HG02678 (cell line): ENCODE data around the gene TMEM255B.
"Not testable (repeated sequence)": the region's sequence is repeated elsewhere in the genome, so short reads cannot be mapped to it uniquely, and the experiment has no call there.

Source experiments
- ATAC-seq: cut with Tn5 transposase; IDR thresholded peaks from one replicate; pipeline ENCODE4 v1.9.1; 2021; ENCODE audit warnings: mild to moderate bottlenecking, moderate library complexity; ENCODE audit not compliant: unreplicated experiment

TMEM255B gene

DNA sequence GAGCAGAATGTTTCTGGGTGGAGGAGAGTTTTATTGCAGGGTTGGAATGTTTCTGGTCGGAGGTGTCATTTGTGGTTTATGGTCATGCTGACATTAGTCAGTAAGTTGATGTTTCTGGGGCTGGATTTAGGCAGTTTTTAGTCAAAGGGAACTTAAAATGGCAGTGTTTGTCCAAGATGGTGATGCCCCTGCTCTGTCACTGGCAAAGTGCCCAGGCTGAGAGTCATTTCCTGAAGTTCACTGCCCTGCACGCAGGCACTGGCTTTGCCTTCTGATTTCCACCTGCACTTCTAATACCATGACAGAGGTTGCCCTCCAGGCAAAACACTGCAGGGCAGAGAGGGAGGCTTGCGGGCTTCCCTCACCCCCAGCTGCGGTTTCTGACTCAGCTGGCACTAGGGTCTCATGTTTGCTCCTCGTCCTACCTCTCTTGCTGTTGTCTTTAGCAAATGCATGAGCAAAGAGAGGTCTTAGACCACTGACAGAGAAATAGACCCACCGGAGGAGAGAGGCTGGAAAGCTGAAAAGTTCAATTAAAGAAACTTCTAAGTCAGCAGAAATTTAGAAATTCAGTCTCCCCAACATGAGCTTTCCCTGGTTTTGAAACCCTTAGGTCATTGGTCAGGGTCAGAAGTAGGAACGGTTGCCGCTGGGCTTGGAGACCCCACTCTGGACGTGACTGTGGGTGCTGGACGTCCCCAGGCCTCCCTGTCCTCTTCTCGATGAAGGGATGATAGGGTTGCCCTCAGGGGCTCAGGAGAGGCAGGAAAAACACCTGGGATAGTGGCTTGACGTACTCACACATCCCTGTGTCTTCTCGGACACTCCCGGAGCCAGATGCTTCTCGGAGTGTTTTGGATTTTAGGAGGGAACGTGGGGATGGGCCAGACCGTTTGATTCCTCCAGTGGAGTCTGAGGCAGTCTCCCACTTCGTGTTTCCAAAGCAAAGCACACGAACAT is 26.3 kb downstream of the TMEM255B start:
- no peak for ATAC-seq

DNA sequence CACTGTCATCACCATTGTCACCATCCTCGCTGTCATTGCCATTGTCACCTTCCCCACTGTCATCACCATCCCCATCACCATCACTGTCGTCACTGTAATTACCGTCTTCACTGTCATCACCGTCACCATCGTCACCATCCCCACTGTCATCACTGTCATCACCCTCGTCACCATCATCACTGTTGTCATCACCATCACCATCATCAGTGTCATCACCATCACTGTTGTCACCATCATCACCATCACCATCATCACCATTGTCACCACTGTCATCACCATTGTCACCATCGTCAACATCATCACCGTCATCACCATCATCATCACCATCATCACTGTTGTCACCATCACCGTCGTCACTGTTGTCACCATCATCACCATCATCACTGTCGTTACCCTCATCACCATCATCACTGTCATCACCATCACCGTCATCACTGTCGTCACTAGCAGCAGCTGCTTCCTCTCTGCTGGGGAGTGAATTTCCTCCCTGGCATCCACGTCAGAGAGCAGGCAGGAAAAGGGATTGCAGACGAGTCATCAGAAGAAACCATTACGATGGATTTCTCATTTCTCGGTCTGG is 27.3 kb downstream of the TMEM255B start:
- ATAC-seq, result no peak

DNA sequence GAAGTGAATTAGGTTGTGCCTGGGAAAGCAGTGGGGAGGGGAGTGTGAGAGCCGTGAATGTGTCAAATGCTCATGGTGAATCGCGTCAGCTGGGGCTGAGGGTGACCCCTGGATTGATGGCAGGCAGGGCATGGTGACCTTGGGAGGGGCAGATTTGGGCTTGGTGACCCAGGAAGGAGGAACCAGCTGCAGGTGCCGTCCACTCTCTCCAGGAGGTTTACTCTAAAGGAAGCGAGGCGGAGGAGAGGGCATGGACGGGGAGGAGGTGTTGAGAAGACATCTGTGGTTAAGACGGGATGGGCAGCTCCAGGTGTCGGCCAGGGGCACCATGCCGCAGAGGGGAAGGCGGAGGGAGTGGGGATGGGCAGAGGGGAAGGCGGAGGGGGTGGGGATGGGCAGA is 28.7 kb downstream of the TMEM255B start:
- ATAC-seq, result no peak

DNA sequence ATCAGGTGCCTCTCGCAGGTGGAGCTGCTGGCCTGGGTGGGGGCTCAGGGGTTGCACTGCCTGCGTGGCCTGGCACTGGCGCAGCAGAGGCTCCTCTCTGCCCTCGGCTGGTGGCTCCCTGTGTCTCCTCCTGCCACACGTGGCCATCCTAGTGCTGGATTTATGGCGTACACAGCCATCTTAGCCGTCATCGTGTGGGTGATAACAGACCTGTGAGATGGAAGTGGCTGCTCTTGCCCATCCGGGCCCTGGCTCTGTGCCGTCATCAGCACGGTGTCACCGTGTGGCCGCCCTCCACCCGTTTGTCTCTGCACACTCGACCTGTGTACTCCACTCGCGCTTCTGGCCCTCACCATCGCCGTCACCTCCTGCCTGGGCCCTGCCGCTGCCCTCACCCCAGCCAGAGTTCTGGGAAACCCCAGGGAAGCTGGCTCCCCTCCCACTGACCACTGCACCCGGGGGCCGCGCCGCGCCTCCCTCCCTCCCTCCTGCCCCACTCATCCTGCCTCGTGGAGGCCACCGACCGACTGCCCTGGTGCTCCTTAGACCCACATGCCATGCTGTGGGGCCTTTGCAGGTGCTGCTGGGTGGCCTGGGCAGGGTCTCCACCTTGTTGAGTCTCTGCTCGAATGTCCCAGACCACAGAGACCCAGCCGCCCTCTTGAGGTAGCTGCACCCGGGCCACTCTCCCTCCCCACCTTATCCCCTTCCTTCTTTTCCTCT is 29.5 kb downstream of the TMEM255B start:
- ATAC-seq, result no peak

DNA sequence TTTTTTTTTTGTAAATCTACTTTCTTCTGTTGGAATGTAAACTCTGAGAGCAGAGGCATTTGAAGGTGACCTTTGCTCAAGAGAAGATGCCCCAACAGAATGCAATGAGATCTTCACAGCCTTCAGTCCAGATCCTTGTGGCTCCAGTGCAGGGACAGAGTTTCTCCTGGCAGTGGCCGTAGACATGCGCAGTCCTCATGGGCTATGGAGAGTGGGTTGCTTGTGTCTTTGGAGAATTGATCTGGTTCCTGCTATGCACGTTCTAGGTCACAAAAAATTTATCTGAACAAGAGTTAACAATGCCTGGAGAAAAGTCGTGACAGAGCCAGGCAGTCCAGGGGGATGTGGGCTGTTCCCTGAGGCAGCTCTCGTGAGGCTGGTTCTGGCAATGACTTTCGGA is 30.1 kb downstream of the TMEM255B start:
- no peak for ATAC-seq

DNA sequence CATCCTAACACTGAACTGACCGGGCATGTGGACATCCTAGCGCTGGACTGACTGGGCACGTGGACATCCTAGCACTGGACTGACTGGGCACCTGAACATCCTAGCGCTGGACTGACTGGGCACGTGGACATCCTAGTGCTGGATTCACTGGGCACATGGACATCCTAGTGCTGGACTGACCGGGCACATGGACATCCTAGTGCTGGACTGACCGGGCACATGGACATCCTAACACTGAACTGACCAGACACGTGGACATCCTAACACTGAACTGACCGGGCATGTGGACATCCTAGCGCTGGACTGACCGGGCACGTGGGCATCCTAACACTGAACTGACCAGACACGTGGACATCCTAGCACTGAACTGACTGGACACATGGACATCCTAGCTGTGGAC is 30.9 kb downstream of the TMEM255B start:
- not testable (repeated sequence) for ATAC-seq

DNA sequence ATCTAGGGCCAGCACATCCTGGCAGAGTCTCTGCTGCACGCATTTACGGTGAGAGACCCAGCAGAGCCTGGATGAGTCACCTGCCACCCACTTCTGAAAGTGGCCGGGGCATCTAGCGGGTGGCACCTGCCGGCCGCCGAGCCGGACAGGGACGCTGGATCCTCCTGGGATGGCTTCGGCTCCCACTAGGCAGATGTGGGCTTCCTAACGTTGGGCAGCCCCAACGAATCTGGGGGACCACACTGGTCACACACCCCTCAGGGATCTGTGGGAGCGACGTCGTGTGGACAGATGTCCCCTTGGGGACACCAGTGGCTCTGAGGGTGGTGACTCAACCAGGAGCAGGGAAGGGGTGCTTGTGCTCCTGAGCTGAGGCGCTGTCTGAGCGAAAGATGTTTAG is 32.2 kb downstream of the TMEM255B start:
- ATAC-seq, result no peak

DNA sequence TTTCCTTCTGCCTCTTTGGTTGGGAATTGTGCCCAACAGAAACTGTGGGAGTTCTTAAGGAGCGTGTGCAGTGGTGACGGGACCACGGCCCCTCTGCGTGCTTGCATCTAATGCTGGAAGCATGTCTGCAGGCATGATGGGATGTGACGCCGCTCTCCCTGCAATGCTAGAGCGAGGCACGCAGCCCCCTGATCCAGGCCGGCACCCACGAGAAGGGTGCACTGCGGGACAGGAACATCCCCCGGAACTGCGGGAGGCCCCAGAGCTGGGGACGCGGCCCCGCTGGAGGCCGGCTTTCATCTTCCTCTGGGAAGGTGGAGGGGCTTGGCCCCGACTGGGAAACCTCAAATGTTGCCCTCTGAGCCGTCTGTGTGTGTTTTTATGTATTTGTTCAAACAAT is 32.7 kb downstream of the TMEM255B start:
- no peak for ATAC-seq

DNA sequence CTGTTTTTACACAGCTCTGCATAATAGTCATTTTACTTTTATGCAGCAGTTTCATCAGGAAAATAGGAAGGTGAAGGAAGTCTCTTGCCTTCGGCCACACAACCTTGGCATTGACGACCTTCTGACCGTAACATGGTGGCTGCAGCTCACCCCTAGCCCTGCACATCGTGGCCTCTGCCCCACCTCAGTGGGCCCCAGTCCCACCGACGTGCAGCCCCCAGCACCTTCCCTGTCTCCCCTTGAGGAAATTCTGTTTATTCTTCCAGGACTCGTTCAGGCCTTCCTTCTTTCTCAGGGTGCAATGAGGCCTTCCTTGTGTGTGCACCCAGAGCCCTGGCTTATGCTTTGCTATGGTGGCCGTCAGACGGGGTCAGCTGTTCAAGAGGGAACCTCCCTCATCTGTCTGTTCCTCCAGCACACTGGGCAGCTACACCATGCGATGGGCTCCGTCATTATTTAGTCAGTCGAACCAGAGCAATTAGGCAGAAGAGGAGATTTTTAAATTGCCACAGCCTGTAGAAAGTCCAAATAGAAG is 33.3 kb downstream of the TMEM255B start:
- ATAC-seq, result no peak

DNA sequence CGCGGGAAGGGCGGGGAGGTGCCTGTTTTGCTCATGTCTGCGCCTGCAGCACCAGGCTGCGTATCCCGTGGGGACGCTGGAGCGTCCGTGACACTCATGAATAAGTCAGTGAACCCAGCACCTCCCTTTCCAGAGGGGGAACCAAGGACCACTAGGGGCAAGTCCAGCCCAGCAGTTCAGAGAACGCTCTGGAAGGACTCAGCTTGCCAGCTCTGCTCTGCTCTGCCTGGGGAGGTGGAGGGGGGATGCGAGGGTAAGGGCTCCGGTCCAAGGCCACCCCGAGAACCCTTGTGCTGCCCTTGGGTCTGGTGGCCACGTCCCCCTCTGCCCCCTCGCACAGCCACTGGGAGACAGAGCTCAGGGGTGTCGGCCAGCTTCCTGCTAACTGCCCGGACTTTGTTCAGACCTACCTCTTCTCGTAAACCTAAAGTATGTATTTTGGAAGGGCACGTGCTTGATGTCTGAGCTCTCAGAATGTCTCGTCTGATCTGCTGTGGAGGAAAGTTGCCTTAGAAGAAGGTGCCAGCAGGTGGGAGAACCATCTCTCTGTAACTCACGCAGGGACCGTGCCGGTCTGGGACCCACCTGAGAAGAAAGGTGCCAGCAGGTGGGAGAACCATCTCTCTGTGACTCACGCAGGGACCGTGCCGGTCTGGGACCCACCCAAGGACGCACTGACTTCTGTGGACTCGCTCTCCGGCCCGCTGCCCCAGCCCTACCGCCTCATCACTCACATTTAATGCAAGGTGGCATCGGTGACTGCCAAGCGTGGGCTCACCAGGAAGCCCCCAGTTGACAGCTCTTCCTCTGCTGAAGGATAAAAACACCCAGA is 34.1 kb downstream of the TMEM255B start:
- no peak for ATAC-seq

DNA sequence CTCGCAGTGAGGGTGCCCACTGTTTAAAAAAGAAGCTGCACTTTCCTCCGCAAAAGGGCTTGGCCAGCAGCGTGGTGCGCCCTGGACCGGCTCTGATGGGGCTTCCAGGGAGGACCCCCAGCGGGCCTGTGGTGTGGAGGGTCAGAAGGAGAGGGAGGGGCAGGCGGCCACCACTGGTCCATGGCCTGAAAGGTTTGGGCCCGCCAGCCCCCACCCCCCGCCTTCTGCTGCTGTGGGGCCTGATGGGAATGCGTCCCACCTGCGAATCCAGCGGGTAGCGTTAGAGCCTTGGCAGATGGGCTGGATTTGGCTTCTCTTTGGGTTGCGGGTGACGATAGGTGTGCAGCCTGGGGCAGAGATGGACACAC is 34.7 kb downstream of the TMEM255B start:
- no peak for ATAC-seq

DNA sequence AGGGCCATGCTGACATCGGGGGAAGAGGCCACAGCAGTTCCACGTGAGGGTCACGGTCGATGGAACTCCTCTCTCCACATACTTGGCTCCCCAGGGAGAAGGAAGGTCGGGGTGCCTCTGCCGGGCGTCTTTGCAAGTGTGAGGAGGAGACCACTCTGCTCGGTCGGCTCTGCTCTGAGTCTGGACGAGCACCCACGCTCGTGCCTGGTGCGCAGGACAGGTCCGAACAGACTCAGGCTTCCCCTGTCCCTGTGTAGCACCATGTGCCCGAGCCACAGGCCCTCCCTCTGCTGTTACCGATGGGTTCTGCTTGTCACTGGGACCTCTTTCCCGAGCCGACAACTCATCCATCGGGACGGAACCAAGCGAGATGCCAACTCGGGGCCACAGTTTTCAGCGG is 35.1 kb downstream of the TMEM255B start:
- ATAC-seq, result no peak

DNA sequence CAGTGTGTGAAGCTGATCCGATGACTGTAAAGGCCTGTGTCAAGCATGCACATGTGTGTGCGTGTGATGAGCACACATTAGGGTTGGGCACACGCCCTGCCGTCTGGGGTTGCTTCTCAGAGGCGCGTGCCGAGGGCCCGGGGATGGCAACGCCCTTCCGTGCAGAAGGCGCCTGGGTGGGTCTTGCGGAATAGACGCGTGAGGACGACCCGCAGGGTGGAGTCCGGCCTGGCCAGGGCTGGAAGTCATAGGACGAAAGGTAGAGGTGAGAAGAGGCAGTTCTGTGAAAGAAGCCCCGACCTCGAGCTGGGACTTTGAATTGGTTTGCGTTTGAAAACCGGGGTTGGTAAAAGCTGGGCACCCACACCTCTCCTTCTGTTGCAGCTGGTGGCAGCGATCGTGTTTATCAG is 35.7 kb downstream of the TMEM255B start:
- no peak for ATAC-seq

DNA sequence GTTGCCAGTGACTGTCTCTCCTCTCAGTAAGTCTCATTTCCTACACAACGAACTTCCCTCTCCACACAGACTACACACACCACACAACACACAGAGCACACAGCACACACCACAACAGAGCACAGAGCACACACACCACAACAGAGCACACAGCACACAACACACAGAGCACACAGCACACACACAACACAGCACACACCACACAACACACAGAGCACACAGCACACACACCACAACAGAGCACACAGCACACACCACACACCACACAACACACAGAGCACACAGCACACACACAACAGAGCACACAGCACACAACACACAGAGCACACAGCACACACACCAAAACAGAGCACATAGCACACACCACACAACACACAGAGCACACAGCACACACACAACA is 36.3 kb downstream of the TMEM255B start:
- ATAC-seq, result not testable (repeated sequence)

DNA sequence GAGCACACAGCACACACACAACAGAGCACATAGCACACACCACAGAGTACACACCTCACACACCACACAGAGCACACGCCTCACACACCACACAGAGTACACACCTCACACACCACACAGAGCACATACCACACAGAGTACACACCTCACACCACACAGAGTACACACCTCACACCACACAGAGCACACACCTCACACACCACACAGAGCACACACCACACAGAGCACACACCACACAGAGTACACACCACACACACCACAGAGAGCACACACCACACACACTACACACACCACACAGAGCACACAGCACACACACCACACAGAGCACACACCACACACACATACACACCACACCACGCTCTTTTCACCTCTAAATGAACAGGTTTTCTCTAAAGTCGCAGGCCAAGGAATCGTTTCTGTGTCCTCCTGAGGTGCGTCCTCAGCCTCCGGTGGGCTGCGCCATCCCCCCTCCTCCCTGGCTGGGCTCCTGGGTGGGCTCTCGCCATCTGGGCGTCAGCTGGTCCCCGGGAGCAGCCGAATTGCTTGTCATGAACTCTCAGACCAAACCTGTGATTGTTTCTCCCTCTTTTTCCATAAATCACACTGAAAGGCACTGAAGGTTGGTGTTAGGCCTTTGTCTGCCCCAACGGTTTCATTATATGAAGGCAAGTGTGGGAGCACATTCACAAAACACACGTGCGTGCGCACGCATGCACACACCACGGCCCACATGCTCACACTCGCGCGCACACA is 37.4 kb downstream of the TMEM255B start:
- ATAC-seq, result no peak

DNA sequence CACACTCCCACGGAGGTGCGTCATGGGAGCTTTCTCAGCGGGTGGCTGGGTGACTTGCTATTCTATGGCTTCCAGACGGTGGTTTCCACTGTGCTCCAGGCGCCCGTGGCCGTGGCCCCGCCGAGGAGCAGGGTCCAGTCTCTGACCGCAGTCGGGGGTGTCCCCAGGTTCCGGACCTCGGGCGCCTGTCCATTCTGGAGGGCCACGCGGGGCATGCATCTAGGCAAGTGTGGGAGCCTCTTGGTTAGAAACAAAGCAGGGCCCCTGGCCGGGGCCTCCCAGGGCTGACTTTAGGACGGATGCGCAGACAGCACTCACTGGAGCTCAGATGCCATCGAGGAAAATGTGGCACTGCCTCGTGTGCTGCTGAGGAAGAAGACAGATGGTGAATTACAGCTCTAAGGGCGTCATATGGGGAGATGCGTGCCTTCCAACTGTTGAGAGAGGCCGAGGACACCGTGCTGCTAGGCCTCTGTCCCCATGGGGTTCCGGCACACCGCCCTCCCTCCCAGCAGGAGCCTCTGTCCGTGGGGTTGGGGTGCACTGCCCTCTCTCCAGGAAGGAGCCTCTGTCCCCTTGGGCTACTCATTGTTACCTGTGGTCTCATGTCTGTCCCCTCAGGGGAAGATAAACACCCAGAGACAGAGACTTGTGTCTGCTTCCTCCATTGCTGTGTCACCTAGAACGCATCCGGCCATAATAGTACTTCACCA is 38.1 kb downstream of the TMEM255B start:
- no peak for ATAC-seq

DNA sequence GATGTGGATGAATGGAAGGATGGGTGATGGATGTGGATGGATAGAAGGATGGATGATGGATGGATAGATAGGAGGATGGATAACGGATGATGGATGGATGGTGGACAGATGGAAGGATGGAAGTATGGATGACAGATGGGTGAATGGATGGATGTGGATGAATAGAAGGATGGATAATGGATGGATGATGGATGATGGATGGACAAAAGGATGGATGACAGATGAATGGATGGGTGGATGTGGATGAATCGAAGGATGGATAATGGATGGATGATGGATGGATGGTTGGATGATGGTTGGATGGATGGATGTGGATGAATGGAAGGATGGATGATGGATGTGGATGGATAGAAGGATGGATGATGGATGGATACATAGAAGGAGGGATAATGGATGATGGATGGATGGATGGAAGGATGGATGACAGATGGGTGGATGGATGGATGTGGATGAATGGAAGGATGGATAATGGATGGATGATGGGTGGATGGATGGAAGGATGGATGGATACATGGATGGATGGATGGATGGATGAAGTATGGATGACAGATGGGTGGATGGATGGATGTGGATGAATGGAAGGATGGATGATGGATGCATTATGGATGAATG is 39.3 kb downstream of the TMEM255B start:
- no peak for ATAC-seq

DNA sequence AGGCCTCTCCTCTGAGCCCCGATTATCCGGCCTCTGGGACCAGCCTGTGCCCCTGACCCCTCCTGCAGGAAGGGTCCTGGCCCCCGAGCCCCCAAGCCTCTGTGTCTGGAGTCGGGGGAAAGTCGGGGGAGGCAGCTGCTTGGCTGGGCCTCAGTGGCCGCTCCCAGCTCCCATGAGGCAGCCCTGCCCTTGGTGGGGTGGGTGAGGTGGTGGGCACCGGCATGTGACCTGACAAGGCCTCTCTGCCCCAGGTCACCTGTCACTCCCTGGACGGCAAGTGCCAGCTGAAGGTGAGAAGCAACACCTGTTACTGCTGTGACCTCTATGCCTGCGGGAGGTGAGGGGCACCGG is 41.5 kb downstream of the TMEM255B start:
- no peak for ATAC-seq
